Measurements from ENCODE around the gene OGDH. TPM values are rescaled to one million over a fixed set of nuclear protein-coding genes. Genes with fewer than 3 reads are reported as not detected.
A peak's percentile ranks its signal among the peaks of the same experiment; 100 is the strongest.

Gene OGDH
- total RNA-seq, 1 donor from 2014 or later, result 73.7 TPM

GRCh38 chr7:44563171-44563679 is 43.2 kb upstream of the OGDH start:
- H3K27ac Mint-ChIP-seq (ENCODE audit: unreplicated experiment), result no peak overlapping the region
- H3K27me3 Mint-ChIP-seq (ENCODE audit: low read depth, unreplicated experiment), result no peaks in the 10 kb centered on the region
- H3K27me3 ChIP-seq (ENCODE audit: insufficient read depth, low read length), result no peaks in the 10 kb centered on the region
- H3K4me1 Mint-ChIP-seq (ENCODE audit: low read depth, unreplicated experiment), result peaks cover 6% of the 10 kb centered on the region
- no peak overlapping the region for H3K4me3 Mint-ChIP-seq (ENCODE audit: unreplicated experiment)
- TF ChIP-seq CTCF (IDR thresholded peaks at IDR 0.05; ENCODE audit: insufficient read depth, low read depth, low read length) (no peak), EZH2 (IDR thresholded peaks at IDR 0.05; ENCODE audit: insufficient read depth, low read length) (no peak)
- peaks cover 4% of the 10 kb centered on the region for H3K4me1 ChIP-seq (ENCODE audit: insufficient read depth, low read length)
- no peak overlapping the region for H3K27ac ChIP-seq (ENCODE audit: low read depth, low read length)
- no peak overlapping the region for H2AFZ ChIP-seq (ENCODE audit: low read depth, low read length)
- no peak overlapping the region for H3K4me2 ChIP-seq (ENCODE audit: low read length)
- no peak overlapping the region for H3K4me3 ChIP-seq (ENCODE audit: insufficient read depth, low read depth, low read length)
- peaks cover 42% of the 10 kb centered on the region for H4K20me1 ChIP-seq (ENCODE audit: insufficient read depth, low read length)
- no peaks in the 10 kb centered on the region for H3K9me3 ChIP-seq (ENCODE audit: insufficient read depth, low read depth, low read length)
- no peak overlapping the region for H3K9ac ChIP-seq (ENCODE audit: low read length)
- H3K79me2 ChIP-seq (ENCODE audit: insufficient read depth, low read length), result peaks cover 3% of the 10 kb centered on the region
- FAIRE-seq, result no peak
- H3K36me3 ChIP-seq (ENCODE audit: insufficient read depth, low read length), result peaks cover 26% of the 10 kb centered on the region
- no peak for DNase-seq (ENCODE audit: low read depth)
- H3K36me3 Mint-ChIP-seq (ENCODE audit: low read depth, unreplicated experiment), result peaks cover 11% of the 10 kb centered on the region
- no peaks in the 10 kb centered on the region for H3K9me3 Mint-ChIP-seq (ENCODE audit: unreplicated experiment)

GRCh38 chr7:44564606-44565005 is 41.8 kb upstream of the OGDH start:
- Mint-ChIP-seq H3K36me3 (ENCODE audit: low read depth, unreplicated experiment) (peaks cover 17% of the 10 kb centered on the region), H3K9me3 (ENCODE audit: unreplicated experiment) (no peaks in the 10 kb centered on the region), H3K27ac (ENCODE audit: unreplicated experiment) (no peak overlapping the region), H3K4me3 (ENCODE audit: unreplicated experiment) (no peak overlapping the region), H3K27me3 (ENCODE audit: low read depth, unreplicated experiment) (no peaks in the 10 kb centered on the region), H3K4me1 (ENCODE audit: low read depth, unreplicated experiment) (peaks cover 6% of the 10 kb centered on the region)
- H2AFZ ChIP-seq (ENCODE audit: low read depth, low read length), result no peak overlapping the region
- peaks cover 7% of the 10 kb centered on the region for H3K79me2 ChIP-seq (ENCODE audit: insufficient read depth, low read length)
- H3K27me3 ChIP-seq (ENCODE audit: insufficient read depth, low read length), result no peaks in the 10 kb centered on the region
- no peak overlapping the region for H3K4me3 ChIP-seq (ENCODE audit: insufficient read depth, low read depth, low read length)
- peaks cover 55% of the 10 kb centered on the region for H4K20me1 ChIP-seq (ENCODE audit: insufficient read depth, low read length)
- FAIRE-seq (no peak), DNase-seq (ENCODE audit: low read depth) (no peak)
- H3K27ac ChIP-seq (ENCODE audit: low read depth, low read length), result no peak overlapping the region
- H3K9ac ChIP-seq (ENCODE audit: low read length), result no peak overlapping the region
- H3K4me2 ChIP-seq (ENCODE audit: low read length), result no peak overlapping the region
- peaks cover 4% of the 10 kb centered on the region for H3K4me1 ChIP-seq (ENCODE audit: insufficient read depth, low read length)
- no peaks in the 10 kb centered on the region for H3K9me3 ChIP-seq (ENCODE audit: insufficient read depth, low read depth, low read length)
- H3K36me3 ChIP-seq (ENCODE audit: insufficient read depth, low read length), result peaks cover 38% of the 10 kb centered on the region
- no peak for TF ChIP-seq CTCF (IDR thresholded peaks at IDR 0.05; ENCODE audit: insufficient read depth, low read depth, low read length)
- TF ChIP-seq EZH2 (IDR thresholded peaks at IDR 0.05; ENCODE audit: insufficient read depth, low read length), result no peak

- no peak for FAIRE-seq
Observed at GRCh38 chr7:44565097-44565794, 41.2 kb upstream of the OGDH start.

More at GRCh38 chr7:44565097-44565794, 41.2 kb upstream of the OGDH start:
- no peaks in the 10 kb centered on the region for H3K27me3 Mint-ChIP-seq (ENCODE audit: low read depth, unreplicated experiment)
- H3K27ac ChIP-seq (ENCODE audit: low read depth, low read length), result no peak overlapping the region
- H3K9me3 ChIP-seq (ENCODE audit: insufficient read depth, low read depth, low read length), result no peaks in the 10 kb centered on the region
- peaks cover 20% of the 10 kb centered on the region for H3K36me3 Mint-ChIP-seq (ENCODE audit: low read depth, unreplicated experiment)
- H3K27ac Mint-ChIP-seq (ENCODE audit: unreplicated experiment), result no peak overlapping the region
- peaks cover 6% of the 10 kb centered on the region for H3K4me1 Mint-ChIP-seq (ENCODE audit: low read depth, unreplicated experiment)
- peaks cover 13% of the 10 kb centered on the region for H3K79me2 ChIP-seq (ENCODE audit: insufficient read depth, low read length)
- peaks cover 4% of the 10 kb centered on the region for H3K4me1 ChIP-seq (ENCODE audit: insufficient read depth, low read length)
- no peak for DNase-seq (ENCODE audit: low read depth)
- no peak for TF ChIP-seq EZH2 (IDR thresholded peaks at IDR 0.05; ENCODE audit: insufficient read depth, low read length)
- TF ChIP-seq CTCF (IDR thresholded peaks at IDR 0.05; ENCODE audit: insufficient read depth, low read depth, low read length), result peak; percentile 83
- H4K20me1 ChIP-seq (ENCODE audit: insufficient read depth, low read length), result peaks cover 61% of the 10 kb centered on the region
- H3K9ac ChIP-seq (ENCODE audit: low read length), result no peak overlapping the region
- H3K4me2 ChIP-seq (ENCODE audit: low read length), result no peak overlapping the region
- H3K9me3 Mint-ChIP-seq (ENCODE audit: unreplicated experiment), result no peaks in the 10 kb centered on the region
- H3K27me3 ChIP-seq (ENCODE audit: insufficient read depth, low read length), result no peaks in the 10 kb centered on the region
- no peak overlapping the region for H3K4me3 Mint-ChIP-seq (ENCODE audit: unreplicated experiment)
- H3K4me3 ChIP-seq (ENCODE audit: insufficient read depth, low read depth, low read length), result no peak overlapping the region
- H2AFZ ChIP-seq (ENCODE audit: low read depth, low read length), result no peak overlapping the region
- H3K36me3 ChIP-seq (ENCODE audit: insufficient read depth, low read length), result peaks cover 44% of the 10 kb centered on the region
